ENCODE measurements around the gene COA5. TPM values are rescaled to one million over a fixed set of nuclear protein-coding genes. Genes with fewer than 3 reads are reported as not detected.

Gene COA5, protein sequence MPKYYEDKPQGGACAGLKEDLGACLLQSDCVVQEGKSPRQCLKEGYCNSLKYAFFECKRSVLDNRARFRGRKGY
- 48.1 and 54.4 TPM in 2 replicates for total RNA-seq

DNA sequence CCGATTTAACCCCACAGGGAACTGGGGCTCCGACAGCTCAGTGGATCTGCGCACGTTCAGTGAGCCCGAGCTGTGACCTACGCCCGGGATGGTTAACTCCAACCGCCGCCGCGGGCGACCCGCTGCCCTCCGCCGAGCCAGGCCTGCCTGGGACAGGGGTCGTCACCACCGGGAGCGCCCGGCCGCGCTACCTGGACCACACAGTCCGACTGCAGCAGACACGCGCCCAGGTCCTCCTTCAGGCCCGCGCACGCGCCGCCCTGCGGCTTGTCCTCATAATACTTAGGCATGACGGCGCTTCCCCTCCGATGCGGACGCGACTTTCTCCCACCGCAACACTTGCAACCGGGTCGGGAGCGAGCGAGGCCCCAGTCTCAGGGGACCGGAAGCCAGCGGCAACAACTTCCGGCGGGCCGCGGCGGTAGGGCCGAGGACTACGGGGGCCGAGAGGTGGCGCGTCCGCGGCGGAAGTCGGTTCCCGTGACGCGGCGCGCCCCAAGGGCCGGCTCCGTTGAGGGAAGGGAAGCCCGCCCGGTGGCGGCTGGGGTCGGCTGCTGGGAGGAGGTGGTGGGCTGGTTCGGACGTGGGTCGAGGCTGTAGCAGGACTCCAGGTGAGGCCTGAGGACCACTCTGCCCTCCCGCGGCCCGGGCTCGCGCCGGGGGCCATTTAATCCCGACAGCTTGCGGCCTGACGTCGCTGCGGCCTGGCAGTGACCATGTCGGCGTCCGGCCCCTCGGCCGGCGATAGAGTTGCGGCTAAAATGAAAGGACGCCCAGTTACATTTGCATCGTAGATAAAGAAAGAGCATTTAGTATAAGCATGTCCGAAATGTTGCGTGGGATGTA, at the start of gene COA5, which contains the start of gene UNC50:
COA5 (minus strand) TSS at position 397 of the 846 bp plus-strand sequence; CDS start at position 290, 107 bp downstream.
UNC50 (plus strand) TSS at position 474 of the 846 bp plus-strand sequence. CDS start 1,171 bp downstream, outside the sequence.

Other genes with a start within 250 kb of the COA5 start
- gene INPP4A, start 163.7 kb downstream of the COA5 start, total RNA-seq: 17.8 and 32.4 TPM in 2 replicates
- 49.9 and 50.6 TPM in 2 replicates for gene UNC50, start 77 bp upstream of the COA5 start, total RNA-seq
- under 0.01 TPM in 1 of 2 replicates, not detected in the other for gene MGAT4A, start 122.6 kb upstream of the COA5 start, total RNA-seq

Measured in bronchial smooth muscle cell (primary cell).